ENCODE results near the gene APOBEC4.

DNA sequence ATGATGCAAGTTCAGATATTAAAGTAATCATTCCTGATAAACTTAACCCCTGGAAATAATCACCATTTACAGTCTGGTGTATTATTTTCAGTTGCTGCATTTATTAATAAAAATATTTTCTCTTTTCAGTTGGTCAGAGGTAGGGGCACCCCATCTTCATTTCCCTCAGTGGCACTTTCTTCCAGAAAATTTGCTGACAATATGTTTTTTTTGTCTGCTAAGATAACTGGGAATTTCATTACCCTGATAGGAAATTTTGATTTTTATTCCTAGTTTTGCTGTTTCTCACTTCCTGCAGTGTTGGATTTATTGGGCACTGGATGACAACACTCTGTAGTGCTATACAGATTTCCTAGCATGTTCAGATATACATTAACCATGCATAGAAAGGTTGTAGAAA lies 33.1 kb upstream of the APOBEC4 start:
- TF ChIP-seq, protein P1, sequence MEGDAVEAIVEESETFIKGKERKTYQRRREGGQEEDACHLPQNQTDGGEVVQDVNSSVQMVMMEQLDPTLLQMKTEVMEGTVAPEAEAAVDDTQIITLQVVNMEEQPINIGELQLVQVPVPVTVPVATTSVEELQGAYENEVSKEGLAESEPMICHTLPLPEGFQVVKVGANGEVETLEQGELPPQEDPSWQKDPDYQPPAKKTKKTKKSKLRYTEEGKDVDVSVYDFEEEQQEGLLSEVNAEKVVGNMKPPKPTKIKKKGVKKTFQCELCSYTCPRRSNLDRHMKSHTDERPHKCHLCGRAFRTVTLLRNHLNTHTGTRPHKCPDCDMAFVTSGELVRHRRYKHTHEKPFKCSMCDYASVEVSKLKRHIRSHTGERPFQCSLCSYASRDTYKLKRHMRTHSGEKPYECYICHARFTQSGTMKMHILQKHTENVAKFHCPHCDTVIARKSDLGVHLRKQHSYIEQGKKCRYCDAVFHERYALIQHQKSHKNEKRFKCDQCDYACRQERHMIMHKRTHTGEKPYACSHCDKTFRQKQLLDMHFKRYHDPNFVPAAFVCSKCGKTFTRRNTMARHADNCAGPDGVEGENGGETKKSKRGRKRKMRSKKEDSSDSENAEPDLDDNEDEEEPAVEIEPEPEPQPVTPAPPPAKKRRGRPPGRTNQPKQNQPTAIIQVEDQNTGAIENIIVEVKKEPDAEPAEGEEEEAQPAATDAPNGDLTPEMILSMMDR (IDR thresholded peaks at IDR 0.05) = no peak
- no peak for TF ChIP-seq POLR2AphosphoS5 (IDR thresholded peaks at IDR 0.05)
- TF ChIP-seq POLR2A (IDR thresholded peaks at IDR 0.05) = no peak

Measured in transverse colon (tissue), 4 donors.